BE2C (cell line): ENCODE results near the gene SMAD7.

Experiments used
- DNase-seq: peaks from one replicate; pipeline ENCODE4 v3.0.0-alpha.2; 2020
- H3K27me3 ChIP-seq: fragments of 250-450 bp; sonication (Bioruptor Pico); 2 replicates; pipeline ENCODE4 v1.5.1; 2020; ENCODE audit warnings: mild to moderate bottlenecking
- H3K36me3 ChIP-seq: fragments of 250-450 bp; sonication (Bioruptor Pico); 2 replicates; pipeline ENCODE4 v1.5.1; 2020; ENCODE audit warnings: mild to moderate bottlenecking
- H3K4me1 ChIP-seq: fragments of 250-450 bp; sonication (Bioruptor Pico); 2 replicates; pipeline ENCODE4 v1.5.1; 2020
- H3K4me3 ChIP-seq: 2 replicates; pipeline ENCODE4 v1.5.1; 2011; ENCODE audit warnings: low read depth, low read length
- H3K9me3 ChIP-seq: fragments of 250-450 bp; sonication (Bioruptor Pico); 2 replicates; pipeline ENCODE4 v1.5.1; 2020
- CTCF ChIP-seq: IDR thresholded peaks from 2 replicates; pipeline ENCODE4 v1.5.1; 2012; ENCODE audit warnings: mild to moderate bottlenecking, low read depth, low read length

The SMAD7 gene

GRCh38 chr18:48959551-48959920 is 8.8 kb upstream of the SMAD7 start:
- Histone ChIP-seq H3K36me3 (no peaks in the 10 kb centered on the region), H3K4me3 (no peak overlapping the region), H3K9me3 (no peaks in the 10 kb centered on the region), H3K4me1 (no peaks in the 10 kb centered on the region), H3K27me3 (no peaks in the 10 kb centered on the region)
- TF ChIP-seq CTCF = no peak
- DNase-seq = no peak

- no peak for TF ChIP-seq CTCF
- no peaks in the 10 kb centered on the region for H3K27me3 ChIP-seq
- no peak overlapping the region for H3K4me3 ChIP-seq
- no peaks in the 10 kb centered on the region for H3K4me1 ChIP-seq
- DNase-seq = no peak
- no peaks in the 10 kb centered on the region for H3K36me3 ChIP-seq
- H3K9me3 ChIP-seq = no peaks in the 10 kb centered on the region
Measured at GRCh38 chr18:48958951-48959350, 8.2 kb upstream of the SMAD7 start.

- Histone ChIP-seq H3K9me3 (no peaks in the 10 kb centered on the region), H3K36me3 (no peaks in the 10 kb centered on the region), H3K4me3 (no peak overlapping the region), H3K4me1 (no peaks in the 10 kb centered on the region), H3K27me3 (no peaks in the 10 kb centered on the region)
- TF ChIP-seq CTCF = no peak
- no peak for DNase-seq
Measured at GRCh38 chr18:48957616-48958015, 6.9 kb upstream of the SMAD7 start.

- DNase-seq = no peak
- no peak overlapping the region for H3K4me3 ChIP-seq
- H3K4me1 ChIP-seq = no peaks in the 10 kb centered on the region
- H3K36me3 ChIP-seq = no peaks in the 10 kb centered on the region
- H3K9me3 ChIP-seq = no peaks in the 10 kb centered on the region
- no peak for TF ChIP-seq CTCF
- no peaks in the 10 kb centered on the region for H3K27me3 ChIP-seq
Measured at GRCh38 chr18:48957136-48957535, 6.4 kb upstream of the SMAD7 start.

- H3K4me1 ChIP-seq = no peaks in the 10 kb centered on the region
- H3K27me3 ChIP-seq = no peaks in the 10 kb centered on the region
- no peaks in the 10 kb centered on the region for H3K36me3 ChIP-seq
- H3K4me3 ChIP-seq = no peak overlapping the region
- no peak for DNase-seq
- no peak for TF ChIP-seq CTCF
- H3K9me3 ChIP-seq = no peaks in the 10 kb centered on the region
Measured at GRCh38 chr18:48956356-48956755, 5.6 kb upstream of the SMAD7 start.

- no peak for DNase-seq
- no peak overlapping the region for H3K4me3 ChIP-seq
- H3K27me3 ChIP-seq = no peaks in the 10 kb centered on the region
- no peaks in the 10 kb centered on the region for H3K36me3 ChIP-seq
- no peaks in the 10 kb centered on the region for H3K4me1 ChIP-seq
- no peaks in the 10 kb centered on the region for H3K9me3 ChIP-seq
- no peak for TF ChIP-seq CTCF
Measured at GRCh38 chr18:48955830-48956261, 5.1 kb upstream of the SMAD7 start.
